Liver (tissue), 3 donors: ENCODE data around the gene LGALS4.
"Not testable (repeated sequence)": the region's sequence is repeated elsewhere in the genome, so short reads cannot be mapped to it uniquely, and the experiment has no call there.

ENCODE experiments used
- ATF3 ChIP-seq: IDR thresholded peaks from 2 replicates; pipeline ENCODE4 v1.6.1; 2016; ENCODE audit warnings: antibody characterized with exemption
- EGR1 ChIP-seq, 2 donors: IDR thresholded peaks; 2 replicates each; pipeline ENCODE4 v1.6.1; 2016 to 2018; ENCODE audit warnings: antibody characterized with exemption in 2 of 2, low read depth in 2 of 2
- FOXA2 ChIP-seq: IDR thresholded peaks from 2 replicates; pipeline ENCODE4 v1.6.1; 2016; ENCODE audit warnings: antibody characterized with exemption
- GABPA ChIP-seq, 2 donors: IDR thresholded peaks in 1 of 2; conservative IDR thresholded peaks in 1 of 2; 2 replicates each; pipeline ENCODE4 v1.6.1; 2016; ENCODE audit warnings: antibody characterized with exemption in 2 of 2, mild to moderate bottlenecking in 1 of 2, moderate library complexity in 1 of 2
- MAX ChIP-seq: IDR thresholded peaks from 2 replicates; pipeline ENCODE4 v1.6.1; 2016; ENCODE audit warnings: antibody characterized with exemption
- REST ChIP-seq: IDR thresholded peaks from 2 replicates; pipeline ENCODE4 v1.6.1; 2016; ENCODE audit warnings: antibody characterized with exemption, mild to moderate bottlenecking
- RXRA ChIP-seq, 2 donors: IDR thresholded peaks; 2 replicates each; pipeline ENCODE4 v1.6.1; 2017 to 2018; ENCODE audit warnings: antibody characterized with exemption in 2 of 2, mild to moderate bottlenecking in 1 of 2
- TAF1 ChIP-seq: conservative IDR thresholded peaks from 2 replicates; pipeline ENCODE4 v1.6.1; 2016; ENCODE audit warnings: antibody characterized with exemption, mild to moderate bottlenecking
- YY1 ChIP-seq: IDR thresholded peaks from 2 replicates; pipeline ENCODE4 v1.6.1; 2016; ENCODE audit warnings: antibody characterized with exemption, mild to moderate bottlenecking
- ZBTB33 ChIP-seq: IDR thresholded peaks from 2 replicates; pipeline ENCODE4 v1.6.1; 2016; ENCODE audit warnings: antibody characterized with exemption
- TF ChIP-seq, protein P1 (sequence below): fragments of 150-350 bp; IDR thresholded peaks from 2 replicates; pipeline ENCODE4 v1.5.1; 2017; ENCODE audit warnings: improper control_type of control experiment, low read depth, low read length; ENCODE audit not compliant: missing input control
- donor health status: healthy.
- donor health status: healthy.

DNA sequence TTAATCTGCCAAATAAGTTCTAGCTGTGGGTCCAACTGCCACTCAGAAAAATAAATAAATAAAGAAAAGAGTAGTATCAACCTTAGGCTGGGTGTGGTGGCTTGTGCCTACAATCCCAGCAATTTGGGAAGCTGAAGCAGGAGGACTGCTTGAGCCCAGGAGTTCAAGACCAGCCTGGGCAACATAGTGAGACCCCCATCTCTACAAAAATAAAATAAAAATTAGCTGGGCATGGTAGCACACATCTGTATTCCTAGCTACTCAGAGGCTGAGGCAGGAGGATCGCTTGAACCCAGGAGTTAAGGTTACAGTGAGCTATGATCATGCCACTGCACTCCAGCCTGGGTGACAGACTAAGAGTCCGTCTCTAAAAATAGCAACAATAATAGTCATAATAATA lies 1.2 kb upstream of the LGALS4 start:
- TF ChIP-seq, protein P1, sequence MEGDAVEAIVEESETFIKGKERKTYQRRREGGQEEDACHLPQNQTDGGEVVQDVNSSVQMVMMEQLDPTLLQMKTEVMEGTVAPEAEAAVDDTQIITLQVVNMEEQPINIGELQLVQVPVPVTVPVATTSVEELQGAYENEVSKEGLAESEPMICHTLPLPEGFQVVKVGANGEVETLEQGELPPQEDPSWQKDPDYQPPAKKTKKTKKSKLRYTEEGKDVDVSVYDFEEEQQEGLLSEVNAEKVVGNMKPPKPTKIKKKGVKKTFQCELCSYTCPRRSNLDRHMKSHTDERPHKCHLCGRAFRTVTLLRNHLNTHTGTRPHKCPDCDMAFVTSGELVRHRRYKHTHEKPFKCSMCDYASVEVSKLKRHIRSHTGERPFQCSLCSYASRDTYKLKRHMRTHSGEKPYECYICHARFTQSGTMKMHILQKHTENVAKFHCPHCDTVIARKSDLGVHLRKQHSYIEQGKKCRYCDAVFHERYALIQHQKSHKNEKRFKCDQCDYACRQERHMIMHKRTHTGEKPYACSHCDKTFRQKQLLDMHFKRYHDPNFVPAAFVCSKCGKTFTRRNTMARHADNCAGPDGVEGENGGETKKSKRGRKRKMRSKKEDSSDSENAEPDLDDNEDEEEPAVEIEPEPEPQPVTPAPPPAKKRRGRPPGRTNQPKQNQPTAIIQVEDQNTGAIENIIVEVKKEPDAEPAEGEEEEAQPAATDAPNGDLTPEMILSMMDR, result not testable (repeated sequence)
- not testable (repeated sequence) for TF ChIP-seq ATF3; YY1; ZBTB33; GABPA (IDR thresholded peaks at IDR 0.05 in 1 of 2, conservative IDR thresholded peaks at IDR 0.05 in 1 of 2); MAX; TAF1; REST; EGR1 (IDR thresholded peaks at IDR 0.05; ENCODE audit: low read depth in 2 of 2); FOXA2; RXRA (IDR thresholded peaks at IDR 0.05)
